T-helper 9 cell (primary cell): ENCODE results near the gene TMEM63C.
A peak's percentile ranks its signal among the peaks of the same experiment; 100 is the strongest.

Experiments
- DNase-seq: peaks from one replicate; pipeline ENCODE4 v3.0.0-alpha.2; 2020
- total RNA-seq, 2 donors: gene quantifications; one replicate each; lab custom pipeline; 2026; lab: John Stamatoyannopoulos, UW

The TMEM63C gene, protein sequence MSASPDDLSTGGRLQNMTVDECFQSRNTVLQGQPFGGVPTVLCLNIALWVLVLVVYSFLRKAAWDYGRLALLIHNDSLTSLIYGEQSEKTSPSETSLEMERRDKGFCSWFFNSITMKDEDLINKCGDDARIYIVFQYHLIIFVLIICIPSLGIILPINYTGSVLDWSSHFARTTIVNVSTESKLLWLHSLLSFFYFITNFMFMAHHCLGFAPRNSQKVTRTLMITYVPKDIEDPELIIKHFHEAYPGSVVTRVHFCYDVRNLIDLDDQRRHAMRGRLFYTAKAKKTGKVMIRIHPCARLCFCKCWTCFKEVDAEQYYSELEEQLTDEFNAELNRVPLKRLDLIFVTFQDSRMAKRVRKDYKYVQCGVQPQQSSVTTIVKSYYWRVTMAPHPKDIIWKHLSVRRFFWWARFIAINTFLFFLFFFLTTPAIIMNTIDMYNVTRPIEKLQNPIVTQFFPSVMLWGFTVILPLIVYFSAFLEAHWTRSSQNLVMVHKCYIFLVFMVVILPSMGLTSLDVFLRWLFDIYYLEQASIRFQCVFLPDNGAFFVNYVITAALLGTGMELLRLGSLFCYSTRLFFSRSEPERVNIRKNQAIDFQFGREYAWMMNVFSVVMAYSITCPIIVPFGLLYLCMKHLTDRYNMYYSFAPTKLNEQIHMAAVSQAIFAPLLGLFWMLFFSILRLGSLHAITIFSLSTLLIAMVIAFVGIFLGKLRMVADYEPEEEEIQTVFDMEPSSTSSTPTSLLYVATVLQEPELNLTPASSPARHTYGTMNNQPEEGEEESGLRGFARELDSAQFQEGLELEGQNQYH
- total RNA-seq, result 0 to 0.84 reads per million in 2 donors

DNA sequence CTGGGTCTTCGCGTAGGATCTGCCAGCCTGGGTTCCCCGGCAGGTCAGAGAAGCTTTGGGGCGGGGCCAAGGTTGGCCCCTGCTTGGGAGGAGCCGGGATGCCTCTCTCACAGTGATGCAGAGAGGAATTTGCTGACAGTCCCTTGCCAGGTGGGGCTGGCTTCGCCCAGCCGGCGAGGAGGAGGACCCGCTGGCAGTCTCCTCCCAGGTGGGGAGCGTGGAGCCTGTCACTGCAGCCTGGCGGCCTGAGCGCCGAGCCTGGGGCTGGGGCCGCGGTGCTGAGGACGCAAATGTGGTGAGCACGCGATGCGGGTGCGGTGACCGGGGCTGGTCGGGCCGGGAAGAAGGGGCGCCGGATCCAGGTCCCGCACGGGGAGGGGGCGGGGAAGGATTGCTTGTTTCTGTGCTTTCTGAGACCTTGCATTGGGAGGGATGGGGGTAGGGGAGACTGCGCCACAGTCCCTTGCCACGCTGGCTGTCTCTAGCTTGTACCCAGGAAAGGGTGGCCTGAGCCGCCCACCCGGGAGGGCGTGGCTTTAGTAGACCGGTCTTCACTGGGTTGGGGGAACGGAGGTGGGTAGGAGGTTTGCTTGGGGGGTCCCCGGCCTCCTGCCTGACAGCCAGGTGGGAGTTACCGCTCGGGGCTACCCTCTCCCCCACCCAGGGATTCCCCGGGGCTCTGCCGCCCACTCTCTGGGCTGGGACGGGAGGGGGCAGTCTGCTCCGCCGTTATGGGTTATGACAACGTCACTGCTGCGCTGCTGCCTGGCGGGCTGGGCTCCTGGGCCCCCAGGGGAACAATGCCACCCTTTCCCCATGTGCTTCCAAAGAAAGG is at the start of gene TMEM63C:
TSS of gene TMEM63C (plus strand) at position 196 of the 835 bp plus-strand sequence. CDS start 37,016 bp downstream, outside the sequence.
- peak; percentile 13 for DNase-seq

DNA sequence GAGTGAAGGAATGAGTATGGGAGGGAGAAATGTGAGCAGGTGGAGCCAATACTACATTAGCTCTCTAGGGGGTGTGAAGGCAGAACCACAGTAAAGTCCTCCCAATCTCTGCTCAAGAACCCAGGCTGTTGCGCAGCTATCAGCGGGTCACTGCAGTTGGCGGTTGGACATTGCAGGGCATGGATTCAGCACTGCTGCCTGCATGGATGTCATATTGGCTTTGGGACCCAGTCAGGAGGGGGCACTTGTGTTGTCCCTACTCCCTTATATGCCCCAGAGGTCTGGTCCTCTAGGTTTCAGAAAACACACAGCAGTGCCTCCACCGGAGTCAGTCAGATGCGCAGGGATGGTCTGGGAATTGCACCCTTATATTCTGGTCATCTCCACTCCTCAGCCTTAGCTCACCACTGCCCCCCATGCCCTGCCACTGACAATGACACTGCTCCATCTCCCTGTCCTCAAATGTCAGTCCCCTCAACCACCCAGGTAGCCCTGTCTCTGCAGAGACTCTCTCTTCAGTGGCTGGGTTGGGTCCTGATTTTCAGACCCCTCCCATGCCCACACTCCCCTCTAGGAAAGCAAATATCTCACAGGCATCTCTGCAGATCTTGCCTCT is 49.6 kb upstream of the TMEM63C start:
- no peak for DNase-seq

DNA sequence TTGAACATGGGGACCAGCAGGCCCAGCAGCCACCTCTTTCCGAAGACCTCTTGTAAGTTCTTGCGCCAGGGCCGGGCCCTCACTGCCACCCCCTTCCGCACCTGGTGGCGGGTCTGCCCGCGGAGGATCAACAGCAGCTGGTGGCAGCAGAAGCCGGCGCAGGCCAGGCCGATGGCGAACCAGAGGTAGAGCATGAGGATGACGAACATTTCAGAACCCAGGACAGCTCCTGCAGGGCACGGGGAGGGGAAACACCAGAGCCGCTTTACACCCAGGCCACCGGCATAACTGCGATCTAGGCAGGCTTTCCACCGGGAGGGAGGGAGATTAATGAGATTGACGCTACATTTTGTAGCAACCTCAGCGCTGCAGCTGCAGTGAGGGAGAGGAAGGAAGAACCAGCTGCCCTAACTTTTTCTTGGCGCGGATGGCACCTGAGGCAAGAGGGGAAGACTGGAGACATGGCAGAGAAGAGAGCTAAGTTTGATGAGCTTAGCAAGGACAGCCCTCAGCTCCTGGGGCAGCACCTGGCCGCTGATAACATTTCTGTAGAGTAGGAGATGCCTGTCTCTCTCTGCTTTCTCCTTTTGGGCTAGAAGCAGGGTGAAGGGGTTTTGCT is 47.8 kb upstream of the TMEM63C start:
- DNase-seq, result peak; percentile 42

DNA sequence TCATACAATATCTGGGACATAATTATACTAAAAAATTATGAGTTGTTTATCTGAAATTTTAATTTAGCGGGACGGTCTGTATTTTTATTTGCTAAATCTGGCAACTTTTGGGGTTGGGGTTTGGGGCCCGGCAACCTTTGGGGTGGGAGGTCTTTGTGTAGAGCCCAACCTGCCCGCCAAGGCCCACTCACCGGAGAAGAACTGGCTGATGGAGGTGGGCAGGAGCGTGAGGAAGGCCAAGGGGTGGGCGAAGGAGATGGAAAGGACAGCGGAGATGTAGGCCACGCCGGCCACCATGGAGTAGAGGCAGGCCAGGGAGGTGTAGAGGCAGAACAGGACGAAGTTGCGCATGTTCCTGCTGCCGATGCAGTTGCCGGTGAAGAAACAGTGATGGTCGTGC is 42.6 kb upstream of the TMEM63C start:
- DNase-seq, result no peak

DNA sequence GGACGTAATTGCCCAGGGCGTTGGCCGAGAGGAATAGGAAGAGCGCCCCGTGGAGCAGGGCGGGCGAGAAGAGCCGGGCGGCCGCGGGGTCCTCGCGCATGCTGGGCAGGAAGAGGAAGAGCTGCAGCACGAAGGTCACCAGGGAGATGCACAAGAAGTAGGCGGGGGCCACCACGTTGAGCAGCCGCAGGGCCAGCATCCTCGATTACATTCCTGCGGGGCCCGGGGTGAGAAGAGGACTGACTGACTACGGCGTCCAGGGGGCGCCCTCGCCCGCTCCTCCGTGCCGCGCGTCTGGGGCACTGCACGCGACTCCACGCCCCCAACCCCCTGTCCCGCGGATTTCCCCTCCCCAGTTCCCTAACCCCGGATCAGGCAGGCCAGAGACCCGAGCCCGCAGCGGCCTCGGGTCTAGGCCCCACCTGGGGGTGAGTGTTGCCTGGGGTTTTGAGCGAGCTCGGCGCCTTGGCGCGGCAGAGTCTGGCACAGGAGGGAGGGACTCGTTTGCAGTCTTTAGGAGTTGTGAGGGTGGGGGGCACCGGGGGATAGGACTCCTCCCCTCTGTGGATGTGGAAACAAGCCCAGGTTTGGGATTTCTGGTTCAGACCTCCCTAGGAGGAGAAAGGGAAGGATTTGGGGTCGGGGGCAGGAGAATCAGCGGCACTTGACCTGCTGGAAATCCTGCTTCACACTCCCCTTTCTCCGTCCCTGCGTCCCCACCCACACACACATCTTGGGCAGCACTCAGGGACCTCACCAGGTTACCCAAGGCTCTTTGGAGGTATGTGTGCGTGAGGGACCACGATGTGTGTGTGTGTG is 41.8 kb upstream of the TMEM63C start:
- DNase-seq, result peak; percentile 24

DNA sequence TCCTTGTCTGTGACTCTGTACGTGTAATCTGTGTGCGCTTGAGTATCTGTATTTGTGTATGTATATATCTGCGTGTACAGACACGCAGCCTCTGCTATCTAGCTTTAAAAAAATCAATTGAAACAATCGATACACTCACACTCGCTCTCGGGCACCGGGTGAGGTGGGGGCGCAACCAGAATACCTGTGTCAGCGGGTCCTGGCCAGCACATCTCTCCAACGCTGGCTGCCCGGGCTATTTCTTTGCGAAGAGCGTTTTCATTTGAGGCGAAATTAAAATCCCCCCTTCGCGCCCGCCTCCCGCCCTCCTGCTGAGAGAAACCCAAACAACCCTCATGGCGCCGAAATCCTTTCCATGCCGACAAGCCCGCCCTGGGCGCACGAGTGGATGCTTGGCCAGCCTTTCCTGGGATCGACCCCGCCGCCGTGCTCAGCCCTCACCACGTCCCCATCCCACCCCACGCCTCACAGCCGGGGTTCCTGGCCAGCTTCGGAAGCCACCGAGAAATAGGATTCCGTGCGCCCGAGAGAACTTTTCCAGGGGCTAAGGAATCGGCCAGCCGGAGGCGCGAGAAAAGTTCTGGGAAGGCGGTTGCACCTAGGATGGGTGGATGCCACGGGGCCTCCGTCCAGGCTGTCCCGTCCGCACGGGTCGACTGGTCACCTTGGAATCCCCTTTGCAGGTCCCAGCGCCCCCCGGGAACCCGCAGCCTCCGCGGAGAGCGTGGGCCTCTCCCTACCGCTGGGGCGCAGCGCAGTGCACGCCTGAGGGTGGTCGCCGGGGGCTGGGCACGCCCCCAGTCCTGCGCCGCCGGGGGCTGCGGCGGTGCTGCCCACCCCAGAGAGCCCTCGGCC is 41.0 kb upstream of the TMEM63C start:
- no peak for DNase-seq

DNA sequence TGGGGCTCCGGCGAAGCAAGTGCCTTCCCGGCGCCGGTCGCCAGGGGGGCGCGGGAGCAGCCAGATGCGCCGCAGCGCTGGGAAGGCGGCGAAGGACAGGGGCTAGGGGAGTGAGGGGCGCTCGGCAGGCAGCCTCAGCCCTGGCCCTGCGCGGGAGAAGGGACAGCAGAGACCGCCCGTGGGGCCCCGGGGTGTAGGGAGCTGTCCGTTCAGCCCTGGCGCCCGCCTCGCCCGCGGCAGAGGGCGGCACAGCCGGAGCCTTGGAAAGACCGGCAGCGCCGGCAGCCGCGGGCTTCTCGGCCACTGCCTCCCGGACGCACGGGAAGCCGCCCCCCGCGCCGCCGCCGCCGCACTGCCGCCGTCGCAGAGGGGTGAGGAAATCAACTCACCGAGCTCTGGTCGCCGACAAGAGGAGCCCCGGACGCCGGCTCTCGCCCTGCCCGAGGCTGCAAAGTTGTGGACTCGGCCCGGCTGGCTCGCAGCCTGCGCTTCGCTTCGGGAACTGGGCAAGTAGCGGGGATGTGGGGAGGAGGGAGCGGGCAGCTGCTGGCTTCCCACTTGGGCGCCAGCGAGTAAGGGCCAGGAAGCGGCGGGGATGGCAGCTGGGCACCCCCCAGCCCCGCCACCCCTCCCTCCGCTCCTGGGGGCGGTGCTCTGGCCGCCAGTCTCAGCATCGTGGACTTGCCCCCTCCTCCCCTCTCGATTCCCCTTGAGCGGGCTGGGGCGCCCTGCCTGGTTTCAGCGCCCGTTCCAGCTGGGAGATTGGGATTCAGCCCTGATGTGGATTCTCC is 40.2 kb upstream of the TMEM63C start, which contains the start of gene ZDHHC22:
TSS of gene ZDHHC22 (minus strand) at position 578 of the 791 bp plus-strand sequence. CDS start 2,053 bp downstream, outside the sequence.
- no peak for DNase-seq

DNA sequence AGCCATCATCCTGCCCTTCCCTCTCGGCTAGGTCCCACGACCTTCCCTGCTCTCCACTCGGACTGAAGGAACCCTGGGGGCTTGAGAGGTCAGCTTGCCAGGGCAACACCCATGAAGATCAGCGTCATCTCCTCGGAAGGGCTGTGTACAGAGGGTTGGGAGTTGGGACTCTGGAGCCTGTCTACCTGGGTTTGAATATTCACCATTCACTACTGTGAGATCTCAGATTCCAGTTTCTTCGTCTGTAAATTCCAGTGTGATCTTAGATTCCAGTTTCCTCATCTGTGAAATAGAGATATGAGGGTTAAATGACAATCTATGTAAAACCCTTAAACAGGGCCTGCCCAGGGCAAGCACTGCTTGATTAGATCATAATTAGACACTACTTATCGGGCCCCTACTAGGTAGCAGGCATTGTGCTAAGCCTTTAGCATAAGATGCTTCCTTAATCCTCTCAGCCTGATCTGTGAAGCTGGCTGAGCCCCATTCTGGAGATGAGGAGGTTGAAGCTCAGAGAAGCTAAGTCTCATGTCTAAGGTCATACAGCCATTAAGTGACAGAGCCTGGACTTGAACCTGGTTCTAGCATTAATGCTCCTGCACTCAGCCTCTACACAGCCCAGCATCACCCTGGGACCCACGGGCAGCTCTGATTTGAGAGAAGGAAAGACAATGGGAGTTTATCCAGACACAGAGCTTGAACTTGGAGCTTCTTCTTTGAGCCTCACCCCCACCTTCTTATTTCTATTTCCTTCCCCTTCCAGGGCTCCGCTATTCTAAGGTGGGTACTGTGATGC is 39.4 kb upstream of the TMEM63C start:
- no peak for DNase-seq

DNA sequence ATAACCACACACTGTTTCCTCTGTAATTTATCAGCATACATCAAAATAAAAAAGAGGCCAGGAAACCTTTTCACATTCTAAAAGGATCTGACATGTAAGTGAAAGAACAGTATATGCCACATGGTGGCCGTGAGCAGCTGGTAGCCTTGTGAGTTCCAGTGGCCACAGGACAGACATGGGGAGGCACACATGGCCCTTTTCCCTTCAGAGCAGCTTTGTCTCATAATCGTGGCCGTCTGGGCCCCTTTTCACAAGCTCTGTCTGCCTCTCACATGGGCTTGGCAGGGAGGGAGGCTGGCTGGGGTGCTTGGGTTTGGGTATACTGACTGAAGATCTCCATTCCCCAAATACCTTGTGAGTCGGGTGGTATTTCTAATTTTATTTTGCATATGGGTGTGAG is 38.5 kb upstream of the TMEM63C start:
- DNase-seq, result no peak

DNA sequence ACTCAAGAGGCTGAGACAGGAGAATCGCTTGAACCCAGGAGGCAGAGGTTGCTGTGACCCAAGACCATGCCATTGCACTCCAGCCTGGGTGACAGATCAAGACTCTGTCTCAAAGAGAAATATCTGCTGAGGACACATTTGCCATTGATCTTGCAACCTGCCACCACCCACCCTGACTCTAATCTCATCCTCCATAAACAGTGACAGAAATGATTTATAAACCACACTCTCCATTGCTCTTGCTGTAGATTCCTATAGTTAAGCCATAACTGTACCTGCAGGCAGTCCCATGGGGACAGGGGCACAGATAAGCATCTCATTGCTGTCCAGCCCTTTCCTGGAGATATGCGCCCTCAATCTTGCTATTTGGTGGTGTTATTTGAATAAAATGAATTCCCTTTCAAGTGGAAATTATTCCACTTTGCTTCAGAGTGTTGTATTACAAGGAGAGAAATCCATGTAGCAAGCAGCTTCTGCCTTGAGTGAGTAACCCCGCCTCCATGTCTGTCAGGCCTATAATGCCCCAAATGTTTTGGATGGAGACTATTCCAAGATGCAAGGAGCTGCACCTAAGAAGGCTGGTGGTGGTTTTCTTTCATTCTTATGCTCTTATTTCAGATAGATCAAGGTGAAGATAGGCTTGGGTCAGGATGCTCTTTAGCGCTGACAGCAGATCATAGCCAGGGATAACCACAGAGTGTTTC is 37.0 kb upstream of the TMEM63C start:
- DNase-seq, result no peak

DNA sequence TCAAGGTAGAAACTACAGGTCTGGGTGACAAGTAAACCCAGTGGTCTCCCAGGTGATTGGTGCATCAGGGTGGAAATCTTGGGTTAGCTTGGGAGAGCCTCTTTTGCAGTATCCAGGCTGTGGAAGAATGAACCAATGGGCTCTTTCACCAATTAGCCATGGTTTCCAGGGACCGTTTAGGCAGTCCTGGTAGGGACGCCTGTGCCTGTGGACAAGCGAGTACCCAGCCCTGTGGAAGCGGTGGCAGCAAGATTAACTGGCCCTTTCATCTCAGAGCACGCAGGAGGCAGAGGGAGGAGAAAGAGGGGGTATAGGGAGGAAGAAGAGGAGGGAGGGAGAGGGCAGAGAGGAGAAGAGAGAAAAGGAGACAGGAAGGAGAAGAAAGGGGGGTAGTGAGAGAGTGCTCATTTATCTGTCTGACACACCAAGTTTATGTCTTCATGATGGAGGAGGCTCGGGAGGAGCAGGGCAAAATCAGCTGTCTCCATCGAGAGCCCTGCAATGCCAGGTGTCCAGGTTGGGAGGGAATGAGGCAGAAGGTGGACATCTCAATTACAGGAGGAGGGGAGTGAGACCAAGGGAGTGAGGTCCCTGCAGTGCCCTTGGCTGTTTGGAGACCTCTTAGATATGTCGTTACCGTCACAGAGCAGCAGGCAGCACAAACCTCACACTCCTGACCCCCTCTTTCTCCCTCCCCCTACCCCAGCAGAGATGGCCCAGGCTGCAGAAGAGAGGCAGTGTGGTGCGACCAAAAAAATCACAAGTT is 35.4 kb upstream of the TMEM63C start:
- DNase-seq, result no peak

DNA sequence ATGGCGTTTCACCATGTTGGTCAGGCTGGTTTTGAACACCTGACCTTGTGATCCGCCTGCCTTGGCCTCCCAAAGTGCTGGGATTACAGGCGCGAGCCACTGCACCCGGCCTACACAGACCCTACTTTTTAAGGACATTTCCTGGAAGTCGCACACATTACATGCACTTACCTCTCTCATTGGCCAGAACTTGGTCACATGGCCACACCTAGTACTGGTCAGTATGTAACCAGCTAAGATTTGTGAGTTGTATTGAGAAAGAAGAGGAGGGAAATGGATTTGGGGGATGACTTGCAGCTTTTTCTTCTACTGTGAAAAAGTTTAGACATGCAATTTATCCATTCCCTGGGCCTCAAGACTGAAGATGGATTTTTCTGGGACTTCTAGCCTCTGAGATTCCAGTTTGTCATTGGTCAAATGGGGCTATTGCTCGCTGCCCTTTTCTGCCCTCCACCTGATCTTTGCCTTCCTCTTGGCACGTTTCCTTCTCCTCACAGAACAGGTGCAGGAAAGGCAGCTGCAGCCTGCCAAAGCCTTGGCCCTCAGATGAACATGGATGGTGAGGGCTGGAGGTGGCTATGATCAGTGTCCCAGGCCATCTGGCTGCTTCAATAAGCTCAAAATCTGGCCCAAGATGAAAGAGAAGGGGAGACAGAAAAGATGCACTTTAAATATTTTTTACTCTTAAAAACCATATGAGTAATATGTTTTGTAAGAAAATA is 32.9 kb upstream of the TMEM63C start:
- DNase-seq, result no peak

DNA sequence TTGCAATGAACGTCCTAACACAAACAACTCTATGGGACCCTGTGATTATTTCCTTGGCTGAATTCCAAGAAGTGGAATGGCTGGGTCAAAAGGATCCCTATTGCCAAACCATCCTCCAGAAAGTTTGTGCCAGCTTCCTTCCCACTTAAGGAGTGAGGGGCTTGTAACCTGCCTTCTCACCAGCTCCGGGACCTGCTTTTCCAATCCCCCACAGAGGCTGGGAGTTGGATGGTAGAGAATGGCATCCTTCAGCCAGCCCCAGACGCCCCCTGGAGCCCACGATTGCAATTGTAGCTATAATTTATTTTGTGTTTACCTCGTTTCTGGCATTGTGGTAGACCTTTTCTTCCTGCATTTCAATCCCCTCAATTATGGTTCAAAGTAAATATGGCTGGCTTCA is 30.4 kb upstream of the TMEM63C start:
- no peak for DNase-seq

DNA sequence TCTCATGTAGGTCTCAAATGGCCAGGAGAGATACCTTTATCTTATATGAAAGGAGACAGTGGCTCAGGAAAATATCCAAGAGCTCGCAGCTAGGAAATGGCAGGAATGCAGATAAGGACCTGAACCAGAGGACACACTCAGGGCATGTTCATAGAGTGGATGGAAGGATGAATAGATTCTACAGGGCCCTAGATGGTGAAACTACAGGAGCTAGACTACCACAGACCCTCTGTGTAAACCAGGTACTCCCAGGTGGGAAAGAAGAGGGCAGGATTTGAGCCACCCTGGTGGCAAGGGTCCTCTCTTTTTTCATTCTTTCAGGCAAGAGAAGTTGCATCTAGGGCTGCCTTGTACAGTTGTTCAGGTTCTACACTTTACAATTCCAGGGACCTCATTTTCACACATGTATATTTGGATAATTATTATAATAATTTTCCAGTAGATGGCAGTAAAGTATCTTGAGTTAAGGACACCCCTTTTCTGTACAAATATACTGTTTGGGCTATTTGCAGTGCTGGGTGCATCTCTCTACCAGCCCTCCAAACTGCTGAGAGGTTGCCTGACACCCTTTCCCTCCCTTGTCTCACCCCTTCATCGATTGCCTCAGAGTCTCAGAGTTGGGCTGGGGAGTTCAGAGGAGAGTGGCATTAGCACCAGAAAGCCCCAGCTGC is 29.5 kb upstream of the TMEM63C start:
- DNase-seq, result no peak

DNA sequence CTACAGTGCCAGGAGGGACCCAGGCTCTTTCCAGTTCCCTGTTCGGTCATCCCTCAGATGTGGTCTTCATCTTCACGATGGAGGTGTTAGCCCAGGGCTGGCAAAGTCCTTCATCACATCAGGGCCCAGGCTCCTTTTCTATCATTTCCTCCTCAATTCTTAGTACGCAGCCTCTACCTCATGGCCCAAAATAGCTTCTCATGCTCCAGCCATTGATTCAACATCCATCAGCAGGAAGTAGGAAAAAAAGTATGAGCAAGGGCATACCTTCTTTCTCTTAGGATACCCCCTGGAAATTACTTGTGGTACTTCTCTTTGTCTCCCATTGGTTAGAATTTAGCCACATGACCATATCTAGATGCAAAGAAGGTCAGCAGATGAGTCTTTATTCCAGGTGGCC is 27.8 kb upstream of the TMEM63C start:
- DNase-seq, result no peak

DNA sequence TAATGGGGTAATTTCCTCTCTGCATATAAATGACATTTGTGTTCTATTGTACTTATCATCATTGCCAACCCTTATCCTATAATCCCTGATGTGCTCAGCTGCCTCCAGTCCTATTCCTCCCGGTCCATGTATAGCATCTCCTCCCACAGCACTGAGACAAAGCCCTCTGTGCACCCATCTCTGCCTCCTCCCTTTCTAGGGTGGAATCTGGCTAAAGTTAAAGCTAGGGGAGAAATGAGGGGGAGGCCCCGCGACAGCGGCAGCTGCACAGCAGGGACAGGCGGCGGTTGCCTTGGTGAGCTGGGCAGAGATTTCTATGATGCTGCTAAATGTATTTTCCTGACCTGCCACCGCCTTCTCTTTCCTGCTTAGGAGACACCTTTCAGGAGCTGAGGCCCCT is 27.2 kb upstream of the TMEM63C start:
- DNase-seq, result no peak
